ENCODE measurements around the gene GALNT10. TPM values are rescaled to one million over a fixed set of nuclear protein-coding genes. Genes with fewer than 3 reads are reported as not detected.

GALNT10 gene
- total and polyA plus RNA-seq, 10 of the 15 experiments (the other 5 are each of a cell fraction or from before 2014, with no cell fraction given) = 3.9 to 35.4 (median 15.5) TPM

GRCh38 chr5:154315756-154316155 lies 125.2 kb downstream of the GALNT10 start (continued):
- TF ChIP-seq NKRF (conservative IDR thresholded peaks at IDR 0.05) (no peak), GATAD2B (conservative IDR thresholded peaks at IDR 0.05; ENCODE audit: low read depth) (no peak)

- CTCF ChIA-PET = interaction anchor here (1.7 kb wide), 1 partner anchor 18 kb away, joined by 6 read pairs; no protein-coding TSS in a partner anchor
- DNase-seq (ENCODE audit: low read depth, low spot score) (no peak), ATAC-seq (no peak), FAIRE-seq (no peak)
- Histone ChIP-seq H2AFZ (ENCODE audit: control insufficient read depth, low read depth, low read length) (no peak overlapping the region), H3K4me2 (ENCODE audit: control insufficient read depth, insufficient read depth) (no peak overlapping the region), H3K79me2 (ENCODE audit: control insufficient read depth, insufficient read depth, low read length) (no peaks in the 10 kb centered on the region; the same call in 1 of the 2 replicates), H3K4me3 (no peak overlapping the region), H4K20me1 (ENCODE audit: control insufficient read depth, insufficient read depth) (no peaks in the 10 kb centered on the region), H3K27me3 (replicated peaks in 1 of 2; ENCODE audit: control insufficient read depth in 2 of 2, insufficient read depth in 2 of 2, low read length in 1 of 2) (no peaks in the 10 kb centered on the region), H3K9me3 (replicated peaks; ENCODE audit: control insufficient read depth, insufficient read depth, low read length) (no peaks in the 10 kb centered on the region; the same call in 2 of the 3 replicates), H3K4me1 (ENCODE audit: control insufficient read depth, insufficient read depth, low read length) (peaks cover 12% of the 10 kb centered on the region), H3K9ac (ENCODE audit: control insufficient read depth, insufficient read depth, low read length) (no peak overlapping the region), H3K27ac (ENCODE audit: control insufficient read depth, insufficient read depth) (no peak overlapping the region), H3K36me3 (ENCODE audit: control insufficient read depth in 2 of 2, insufficient read depth in 2 of 2, low read length in 1 of 2) (peaks cover 0 to 8% of the 10 kb centered on the region in 2 experiments; a peak in 3 of 4 replicates)
- intact Hi-C loops (cut with micrococcal nuclease; ENCODE audit: unreplicated experiment) = no loop called here
- in situ Hi-C loops (cut with MboI) = no loop called here
- POLR2A ChIA-PET = no interaction called here
- RAD21 ChIA-PET (ENCODE audit: unreplicated experiment) = interaction anchor here (1.0 kb wide), 1 partner anchor 244 kb away, joined by 3 read pairs; no protein-coding TSS in a partner anchor
- SMC1A ChIA-PET (ENCODE audit: uncharacterized antibody, unreplicated experiment) = interaction anchor here (0.7 to 1.5 kb wide), 2 partner anchors 20 to 23 kb away, joined by 3 read pairs; no protein-coding TSS in a partner anchor
- WGBS (ENCODE audit: insufficient coverage, insufficient replicate concordance, low lambda C conversion rate, missing lambda C conversion rate) = 56% methylated on average over 6 of the region's 6 CpGs
- BruUV-seq (replicated peaks) = no TSS peak
- TF ChIP-seq EED (IDR thresholded peaks at IDR 0.05; ENCODE audit: low read depth) (no peak), CBX3 (IDR thresholded peaks at IDR 0.05; ENCODE audit: borderline replicate concordance, low read depth) (no peak), E4F1 (IDR thresholded peaks at IDR 0.05; ENCODE audit: borderline replicate concordance, partially characterized antibody) (no peak), GATAD2B (conservative IDR thresholded peaks at IDR 0.05; ENCODE audit: low read depth) (no peak), SMARCA5 (IDR thresholded peaks at IDR 0.05) (no peak), PRDM15 (CRISPR knock-in tag; IDR thresholded peaks at IDR 0.05) (no peak), KDM1A (IDR thresholded peaks at IDR 0.05; ENCODE audit: borderline replicate concordance) (no peak)
Observed at GRCh38 chr5:154316223-154316935, 125.8 kb downstream of the GALNT10 start.
